ENCODE data around the gene MKS1. TPM values are rescaled to one million over a fixed set of nuclear protein-coding genes. Genes with fewer than 3 reads are reported as not detected.

The MKS1 gene
- total RNA-seq, 1 experiment from 2014 or later: 24.8 TPM

DNA sequence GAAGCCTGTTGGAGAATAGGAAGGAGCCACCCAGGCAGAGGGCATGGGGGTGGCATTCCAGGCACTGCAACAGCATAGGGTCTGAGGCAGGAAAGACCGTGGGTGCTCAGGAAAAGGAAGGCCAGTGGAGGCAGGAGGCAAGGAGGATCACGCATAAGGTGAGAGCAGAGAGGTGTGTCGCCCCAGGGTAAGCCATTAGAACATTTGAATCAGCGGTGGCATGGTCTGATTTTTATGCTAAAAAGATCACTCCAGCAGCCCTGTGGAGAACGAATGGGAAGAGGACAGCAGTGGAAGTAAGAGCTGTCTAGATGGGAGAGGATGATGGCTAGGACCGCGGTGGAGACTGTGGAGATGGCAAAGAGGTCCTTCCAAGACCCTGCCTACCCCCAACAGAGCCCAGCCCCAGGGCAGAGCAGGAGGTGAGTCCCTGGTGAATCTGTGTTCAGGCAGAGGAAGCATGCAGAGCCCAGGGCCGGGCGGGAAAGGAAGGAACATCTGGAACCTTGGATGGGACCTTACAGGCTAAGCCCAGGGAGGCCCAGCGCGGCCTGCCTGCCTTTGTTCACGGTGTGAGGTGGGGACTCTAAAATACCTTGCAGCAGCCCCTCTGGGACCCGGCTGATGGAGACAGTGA lies 27.2 kb upstream of the MKS1 start:
- Histone ChIP-seq H2BK12ac (ENCODE audit: insufficient read length, low read depth, low read length) (no peak overlapping the region), H4K8ac (replicated peaks; ENCODE audit: insufficient read length, low read depth, low read length) (no peak overlapping the region), H3K79me1 (ENCODE audit: insufficient read depth, low read depth, low read length, poor library complexity, severe bottlenecking) (no peaks in the 10 kb centered on the region), H2BK20ac (ENCODE audit: low read depth, low read length, poor library complexity, severe bottlenecking) (no peak overlapping the region), H3K23me2 (ENCODE audit: insufficient read length, low read depth, low read length, poor library complexity, severe bottlenecking) (peaks cover 8% of the 10 kb centered on the region), H3K4me2 (ENCODE audit: insufficient read depth, insufficient read length, low read length) (no peak overlapping the region), H3K79me2 (ENCODE audit: insufficient read depth, low read length) (no peaks in the 10 kb centered on the region), H4K20me1 (ENCODE audit: control insufficient read depth, insufficient read depth, insufficient read length) (no peaks in the 10 kb centered on the region), H2BK15ac (ENCODE audit: low read depth, low read length) (no peak overlapping the region), H2AFZ (ENCODE audit: low read length) (no peak overlapping the region), H4K91ac (ENCODE audit: insufficient read length, low read depth, low read length) (no peak overlapping the region), H3K23ac (ENCODE audit: insufficient read length, low read depth, low read length) (no peak overlapping the region), H3K4ac (ENCODE audit: low read depth, low read length) (no peak overlapping the region), H3K27ac (ENCODE audit: insufficient read length, low read depth, low read length) (no peak overlapping the region), H3K9me3 (ENCODE audit: control insufficient read depth, low read depth, low read length) (peaks cover 8% of the 10 kb centered on the region), H3K4me1 (ENCODE audit: insufficient read depth, low read length) (no peaks in the 10 kb centered on the region; the same call in 1 of the 2 replicates), H2BK5ac (ENCODE audit: insufficient read length, low read length) (no peak overlapping the region), H3T11ph (ENCODE audit: low read length) (no peak overlapping the region), H3K56ac (ENCODE audit: insufficient read length, low read depth, low read length) (no peak overlapping the region), H3K9ac (ENCODE audit: extremely low read depth, insufficient read length, low read length) (no peak overlapping the region), H2AK5ac (ENCODE audit: insufficient read length, low read length) (no peak overlapping the region), H2BK120ac (ENCODE audit: low read depth, low read length, poor library complexity, severe bottlenecking) (no peak overlapping the region), H3K18ac (ENCODE audit: insufficient read length, low read depth, low read length) (no peak overlapping the region), H4K5ac (ENCODE audit: insufficient read length, low read depth, low read length) (no peak overlapping the region), H3K14ac (ENCODE audit: insufficient read depth, low read length) (no peak overlapping the region; the same call in 1 of the 2 replicates), H3K27me3 (ENCODE audit: insufficient read depth, low read length) (peaks cover 30% of the 10 kb centered on the region)
- H3K27ac Mint-ChIP-seq: no peak overlapping the region
- DNase-seq: peak; percentile 22
- H3K36me3 Mint-ChIP-seq (ENCODE audit: insufficient read depth in 1 of 3, low read depth in 3 of 3): peaks cover 0 to 6% (median 6%) of the 10 kb centered on the region in 3 experiments; a peak in 4 of 7 replicates
- TF ChIP-seq, protein P1, sequence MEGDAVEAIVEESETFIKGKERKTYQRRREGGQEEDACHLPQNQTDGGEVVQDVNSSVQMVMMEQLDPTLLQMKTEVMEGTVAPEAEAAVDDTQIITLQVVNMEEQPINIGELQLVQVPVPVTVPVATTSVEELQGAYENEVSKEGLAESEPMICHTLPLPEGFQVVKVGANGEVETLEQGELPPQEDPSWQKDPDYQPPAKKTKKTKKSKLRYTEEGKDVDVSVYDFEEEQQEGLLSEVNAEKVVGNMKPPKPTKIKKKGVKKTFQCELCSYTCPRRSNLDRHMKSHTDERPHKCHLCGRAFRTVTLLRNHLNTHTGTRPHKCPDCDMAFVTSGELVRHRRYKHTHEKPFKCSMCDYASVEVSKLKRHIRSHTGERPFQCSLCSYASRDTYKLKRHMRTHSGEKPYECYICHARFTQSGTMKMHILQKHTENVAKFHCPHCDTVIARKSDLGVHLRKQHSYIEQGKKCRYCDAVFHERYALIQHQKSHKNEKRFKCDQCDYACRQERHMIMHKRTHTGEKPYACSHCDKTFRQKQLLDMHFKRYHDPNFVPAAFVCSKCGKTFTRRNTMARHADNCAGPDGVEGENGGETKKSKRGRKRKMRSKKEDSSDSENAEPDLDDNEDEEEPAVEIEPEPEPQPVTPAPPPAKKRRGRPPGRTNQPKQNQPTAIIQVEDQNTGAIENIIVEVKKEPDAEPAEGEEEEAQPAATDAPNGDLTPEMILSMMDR (conservative IDR thresholded peaks at IDR 0.05): no peak
- peaks cover 9% of the 10 kb centered on the region in 2 experiments for H3K9me3 Mint-ChIP-seq
- H3K27me3 Mint-ChIP-seq (ENCODE audit: low read depth): peaks cover 96% of the 10 kb centered on the region
- H3K4me1 Mint-ChIP-seq: peaks cover 11 to 16% of the 10 kb centered on the region in 2 experiments
- no peak overlapping the region for H3K4me3 Mint-ChIP-seq
- no CpG with 5 or more reads among the region's 13 CpGs for WGBS (ENCODE audit: extremely low coverage, insufficient read length, low lambda C conversion rate)
